Spleen (tissue), 7 donors: ENCODE results near the gene SHROOM4.

Experiments used
- CTCF ChIP-seq, 11 experiments: fragments of 200-600 bp in 7 of 11; fragments of 450-650 bp in 4 of 11; sonication (generic) in 4 of 11; IDR thresholded peaks in 8 of 11; conservative IDR thresholded peaks in 3 of 11; 1 replicate in 7 of 11; 2 replicates in 4 of 11; pipeline versions ENCODE4 v1.4.0 to v1.8.0; 2016 to 2021; ENCODE audit warnings: antibody characterized with exemption in 11 of 11, inconsistent platforms in 4 of 11, mild to moderate bottlenecking in 1 of 11
- POLR2A ChIP-seq, 3 donors: fragments of 450-650 bp; IDR thresholded peaks; one replicate each; pipeline ENCODE4 v1.5.1; 2017; ENCODE audit warnings: antibody characterized with exemption in 3 of 3, mild to moderate bottlenecking in 1 of 3
- donor health status: DM: no; HTN: no; CAD: no; lungs with moderate emphysema.
- donor health status: DM: no; HTN: no; CAD: no.
- donor health status: DM: no; HTN: no; CAD: no.

- TF ChIP-seq CTCF (IDR thresholded peaks at IDR 0.05 in 8 of 11, conservative IDR thresholded peaks at IDR 0.05 in 3 of 11) = peak in 1 of 11 experiments; percentile 10
- TF ChIP-seq POLR2A (IDR thresholded peaks at IDR 0.05) = no peak
Observed at GRCh38 chrX:50680990-50681389, 133.0 kb downstream of the SHROOM4 start.
